Stimulated activated CD4-positive, alpha-beta T cell treated with anti-CD3 and anti-CD28 coated beads, Interleukin-15, amount 100 ng/mL, for 24 hours (primary cell): ENCODE results near the gene ITSN1.

Experiments used
- DNase-seq: peaks from one replicate; pipeline ENCODE4 v3.0.0-alpha.2; 2020

The ITSN1 gene

DNA sequence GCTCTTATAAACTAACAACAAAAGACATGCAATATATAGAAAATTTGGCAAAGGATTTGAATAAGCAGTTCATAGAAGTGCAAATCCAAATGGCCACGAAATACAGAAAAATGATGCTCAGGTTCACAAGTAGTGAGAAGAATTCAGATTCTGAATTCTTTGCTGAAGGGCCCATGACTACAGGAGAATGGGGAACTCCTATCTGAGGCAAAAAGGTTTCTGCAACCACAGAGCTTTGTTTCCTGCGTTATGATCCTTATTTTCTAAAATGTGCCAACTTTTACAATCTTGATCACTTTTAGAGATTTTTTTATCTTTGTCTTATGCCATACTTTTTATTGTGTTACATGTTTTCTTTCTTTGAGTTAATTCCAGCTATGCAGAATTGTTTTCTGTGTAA lies 91.3 kb downstream of the ITSN1 start:
- no peak for DNase-seq

DNA sequence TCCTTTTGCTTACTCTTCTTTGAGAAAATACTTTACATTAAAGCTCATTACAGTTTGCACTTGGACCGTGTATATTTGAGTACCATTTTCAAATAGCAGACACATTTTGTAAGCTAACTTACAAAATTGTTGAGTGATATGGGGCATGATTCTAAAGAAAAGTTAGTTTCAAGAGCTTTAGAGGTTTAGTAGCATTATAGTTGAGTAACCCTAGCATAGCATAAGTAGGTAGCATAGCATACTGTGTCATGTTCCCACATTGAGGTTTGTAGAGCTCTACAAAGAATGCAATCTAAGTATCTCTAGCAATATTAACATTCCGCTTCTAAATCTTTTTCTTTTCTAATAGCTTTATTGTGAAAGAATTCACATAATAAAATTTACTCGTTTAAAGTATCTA lies 92.0 kb downstream of the ITSN1 start:
- no peak for DNase-seq

DNA sequence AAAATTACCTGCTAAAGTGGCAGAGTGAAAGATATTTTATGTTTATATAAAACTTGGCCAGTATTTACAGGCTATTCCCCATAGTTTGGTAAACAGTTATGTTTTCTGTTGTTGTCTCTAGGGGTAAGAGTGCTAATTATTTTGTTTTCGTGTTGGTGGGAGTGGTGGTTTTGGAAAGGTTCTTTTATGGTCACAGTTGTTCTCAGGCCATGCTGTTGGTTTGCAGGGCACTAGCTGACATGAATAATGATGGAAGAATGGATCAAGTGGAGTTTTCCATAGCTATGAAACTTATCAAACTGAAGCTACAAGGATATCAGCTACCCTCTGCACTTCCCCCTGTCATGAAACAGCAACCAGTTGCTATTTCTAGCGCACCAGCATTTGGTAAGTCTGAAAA lies 92.5 kb downstream of the ITSN1 start:
- no peak for DNase-seq

- DNase-seq = no peak
Measured at GRCh38 chr21:33736569-33736968, 94.3 kb downstream of the ITSN1 start.

DNA sequence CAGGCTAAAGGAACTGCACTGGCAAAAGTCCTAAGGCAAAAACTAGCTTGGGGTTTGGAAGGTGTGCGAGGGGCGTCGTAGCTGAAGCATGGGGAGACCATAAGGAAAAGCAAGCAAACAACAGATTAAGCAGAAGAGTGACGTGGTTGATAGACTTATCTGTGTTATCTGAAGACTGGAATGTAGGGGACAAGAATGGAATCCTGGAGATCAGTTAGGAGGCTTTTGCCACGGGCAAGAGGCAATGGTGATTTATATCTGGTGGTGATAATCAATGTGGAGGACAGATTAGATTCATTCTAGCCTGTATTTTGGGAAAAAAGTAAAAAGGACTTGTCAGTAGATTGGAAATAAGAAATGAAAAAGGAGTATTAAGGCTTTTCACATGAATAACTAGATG lies 97.4 kb downstream of the ITSN1 start:
- DNase-seq = no peak

- no peak for DNase-seq
Measured at GRCh38 chr21:33747420-33747819, 105.1 kb downstream of the ITSN1 start.

DNA sequence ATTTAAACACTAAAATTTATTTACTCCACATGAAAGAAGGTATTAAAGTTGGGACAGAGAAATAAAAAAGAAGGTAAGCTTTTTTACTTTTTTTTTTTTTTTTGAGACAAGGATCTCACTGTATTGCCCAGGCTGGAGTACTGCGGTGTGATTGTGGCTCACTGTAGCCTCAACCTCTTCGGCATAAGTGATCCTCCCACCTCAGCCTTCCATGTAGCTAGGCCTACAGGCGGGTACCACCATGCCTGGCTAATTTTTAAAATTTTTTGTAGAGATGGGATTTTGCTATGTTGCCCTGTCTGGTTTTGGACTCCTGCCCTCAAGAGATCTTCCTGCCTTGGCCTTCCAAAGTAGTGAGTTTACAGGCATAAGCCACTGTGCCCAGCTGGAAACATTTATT lies 106.6 kb downstream of the ITSN1 start:
- DNase-seq = no peak

GRCh38 chr21:33750017-33750416 lies 107.7 kb downstream of the ITSN1 start:
- no peak for DNase-seq

- no peak for DNase-seq
Measured at GRCh38 chr21:33751120-33751519, 108.8 kb downstream of the ITSN1 start.

DNA sequence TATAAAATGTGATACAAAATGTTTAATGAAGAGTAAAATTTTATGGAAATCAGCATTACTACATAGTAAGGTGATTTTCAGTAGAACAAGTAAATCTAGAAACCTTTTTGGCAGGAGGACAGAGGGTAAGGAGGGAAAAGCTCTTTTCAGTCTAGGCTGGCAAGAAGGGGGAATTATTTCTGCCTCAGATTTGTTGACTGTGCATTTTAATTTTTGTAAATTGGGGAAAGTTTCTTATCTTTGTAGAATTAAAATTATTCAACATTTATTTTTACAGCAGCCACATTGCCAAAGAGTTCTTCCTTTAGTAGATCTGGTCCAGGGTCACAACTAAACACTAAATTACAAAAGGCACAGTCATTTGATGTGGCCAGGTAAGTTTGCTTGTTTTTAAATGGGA lies 109.2 kb downstream of the ITSN1 start:
- DNase-seq = no peak

DNA sequence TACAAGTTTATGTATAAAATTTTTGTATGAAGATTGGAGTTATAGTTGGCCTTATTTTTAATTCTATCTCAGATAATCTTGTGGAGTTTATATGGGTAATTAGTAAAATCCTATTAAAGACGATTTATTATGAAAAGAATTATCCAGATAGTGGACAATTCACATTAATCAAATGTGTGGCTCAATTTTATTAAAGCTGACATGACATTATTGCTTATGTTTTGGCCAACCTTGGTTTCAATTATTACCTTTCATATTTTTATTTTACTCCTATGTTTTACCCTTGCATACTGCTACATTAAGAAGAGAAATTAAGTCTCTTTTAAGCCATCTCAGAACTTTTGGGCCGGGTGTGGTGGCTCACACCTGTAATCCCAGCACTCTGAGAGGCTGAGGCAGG lies 110.0 kb downstream of the ITSN1 start:
- DNase-seq = no peak

GRCh38 chr21:33753886-33754285 lies 111.6 kb downstream of the ITSN1 start:
- DNase-seq = no peak

- no peak for DNase-seq
Measured at GRCh38 chr21:33754481-33754880, 112.2 kb downstream of the ITSN1 start.

DNA sequence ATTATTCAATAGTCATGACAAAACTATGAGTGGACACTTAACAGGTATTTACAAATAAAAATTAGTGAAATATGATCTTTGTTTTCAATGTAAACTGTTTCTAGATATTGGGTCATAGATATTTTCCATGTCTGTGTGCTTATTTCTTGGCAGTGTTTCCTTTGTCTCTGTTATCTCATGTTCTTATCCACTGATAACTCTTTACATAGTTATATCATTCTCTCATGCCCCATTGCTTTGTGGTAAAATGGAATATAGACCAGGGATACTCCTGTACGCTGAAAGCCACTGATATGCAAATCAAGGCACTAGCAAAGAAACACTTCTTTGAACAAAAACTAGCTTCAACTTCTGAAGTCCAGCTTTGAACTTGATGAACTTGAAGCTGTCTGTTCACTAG lies 113.1 kb downstream of the ITSN1 start:
- no peak for DNase-seq

GRCh38 chr21:33760641-33761440 lies 118.5 kb downstream of the ITSN1 start:
- no peak for DNase-seq

GRCh38 chr21:33761441-33762036 lies 119.2 kb downstream of the ITSN1 start:
- no peak for DNase-seq

DNA sequence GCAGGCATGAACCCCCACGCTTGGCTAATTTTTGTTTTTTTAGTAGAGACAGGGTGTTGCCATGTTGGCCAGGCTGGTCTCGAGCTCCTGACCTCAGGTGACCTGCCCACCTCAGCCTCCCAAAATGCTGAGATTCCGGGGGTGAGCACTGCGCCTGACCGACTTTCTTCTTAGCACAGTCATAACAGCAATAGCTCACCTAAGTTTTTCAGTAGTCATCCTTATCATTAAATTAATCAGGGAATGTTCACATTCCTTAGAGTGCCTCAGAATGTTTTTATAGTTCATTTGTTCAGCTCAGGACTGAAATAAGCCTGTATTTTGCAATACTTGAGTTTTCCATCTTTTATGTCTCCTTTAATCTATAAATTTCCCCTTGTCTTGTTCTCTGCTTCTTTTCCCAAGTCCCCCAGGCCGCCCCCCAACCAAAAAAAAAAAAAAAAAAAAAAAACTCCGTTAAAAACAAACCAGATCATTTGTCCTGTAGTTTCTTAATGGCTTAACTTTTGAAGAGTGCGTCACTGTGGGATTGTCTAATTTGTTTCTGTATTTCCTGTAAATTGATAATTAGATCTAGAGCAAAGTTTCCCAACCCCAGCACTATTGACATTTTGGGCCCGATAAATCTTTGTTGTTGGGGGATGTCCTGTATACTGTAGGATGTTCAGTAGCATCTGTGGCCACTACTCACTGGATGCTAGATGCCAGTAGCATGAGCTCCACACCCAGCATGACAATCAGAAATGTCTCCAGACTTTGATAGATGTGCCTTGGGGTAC lies 120.7 kb downstream of the ITSN1 start:
- DNase-seq = no peak

DNA sequence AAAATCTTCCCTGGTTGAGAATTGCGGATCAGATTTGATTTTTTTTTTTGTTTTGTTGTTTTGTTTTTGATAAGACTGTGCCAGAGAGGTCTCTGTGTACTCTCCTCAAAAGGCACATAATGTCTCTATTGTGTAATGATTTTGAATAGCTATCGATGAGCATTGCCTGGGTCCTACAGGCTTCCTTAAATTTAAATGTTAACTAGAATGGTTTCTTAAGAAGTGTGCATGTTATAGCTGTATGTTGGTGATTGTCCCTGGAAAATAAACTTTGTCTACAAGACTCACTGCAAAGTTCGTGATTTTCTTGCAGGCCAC lies 121.2 kb downstream of the ITSN1 start:
- DNase-seq = no peak

DNA sequence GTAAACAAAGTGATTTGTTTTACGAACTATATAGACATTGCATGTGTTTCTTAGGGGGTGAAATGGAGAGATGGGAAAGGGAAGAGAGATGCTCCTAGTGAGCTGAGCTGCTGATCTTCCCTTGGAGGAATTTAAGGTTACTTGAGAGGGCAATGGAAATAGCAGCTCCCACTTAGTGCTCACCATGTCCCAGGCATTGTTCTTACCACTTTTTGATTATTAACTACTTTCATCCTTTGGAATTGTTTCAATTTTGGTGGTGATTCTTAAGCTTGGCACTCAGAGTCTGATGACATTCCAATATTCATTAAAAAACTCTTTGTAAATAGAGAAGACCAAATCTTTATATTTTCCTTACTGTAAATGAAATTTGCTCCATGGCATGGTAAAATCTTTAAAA lies 124.9 kb downstream of the ITSN1 start:
- no peak for DNase-seq

DNA sequence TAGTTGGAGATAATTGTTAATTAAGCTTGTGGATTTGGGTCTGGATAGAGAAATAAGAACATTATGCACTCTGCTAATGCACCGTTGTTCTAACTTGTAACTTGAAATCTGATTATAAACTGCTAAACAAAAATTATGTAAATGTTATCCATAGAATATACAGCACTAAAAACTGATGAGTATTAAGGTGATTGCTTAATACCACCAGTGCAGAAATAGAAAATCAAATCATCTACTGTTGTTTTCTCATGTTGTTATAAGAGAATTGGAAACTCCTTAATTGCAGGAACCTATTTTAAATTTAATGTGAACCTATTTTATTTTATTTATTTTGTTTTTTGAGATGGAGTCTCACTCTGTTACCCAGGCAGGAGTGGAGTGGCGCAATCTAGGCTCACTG lies 125.7 kb downstream of the ITSN1 start:
- DNase-seq = no peak

DNA sequence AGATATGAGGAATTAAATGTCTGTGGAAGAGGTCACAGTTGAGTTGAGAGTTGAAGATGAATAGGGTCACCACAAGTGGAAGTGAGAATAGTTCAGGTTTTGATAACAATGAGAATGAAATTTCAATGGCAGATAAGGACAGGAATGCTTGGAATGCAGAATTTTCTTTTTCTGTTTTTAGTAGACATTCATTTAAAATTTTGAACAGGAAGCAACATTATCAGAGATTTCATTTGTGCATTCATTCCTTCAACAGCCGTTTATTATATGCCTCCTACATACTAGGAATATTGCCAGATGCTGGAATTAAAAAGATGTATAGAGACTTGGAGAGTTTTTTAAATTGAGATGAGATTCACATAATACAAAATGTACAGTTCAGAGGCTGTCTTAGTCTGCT lies 126.8 kb downstream of the ITSN1 start:
- no peak for DNase-seq

GRCh38 chr21:33770542-33770941 lies 128.2 kb downstream of the ITSN1 start:
- no peak for DNase-seq

- DNase-seq = no peak
Measured at GRCh38 chr21:33771976-33772375, 129.7 kb downstream of the ITSN1 start.

GRCh38 chr21:33774551-33774950 lies 132.2 kb downstream of the ITSN1 start:
- DNase-seq = no peak
